H9 (cell line): Measurements from ENCODE around the gene ORAI2. TPM values are rescaled to one million over a fixed set of nuclear protein-coding genes. Genes with fewer than 3 reads are reported as not detected.

Source experiments
- DNase-seq: peaks from one replicate; pipeline ENCODE4 v3.0.0-alpha.2; 2017
- H2AFZ ChIP-seq: one replicate; pipeline ENCODE4 v1.6.1; 2013; ENCODE audit warnings: mild to moderate bottlenecking, low read length, control low read depth, moderate library complexity
- H2AK5ac ChIP-seq: 2 replicates; pipeline ENCODE4 v1.6.1; 2013; ENCODE audit warnings: low read length, control low read depth, mixed read lengths; ENCODE audit not compliant: insufficient read length
- H2BK120ac ChIP-seq: one replicate; pipeline ENCODE4 v1.6.1; 2013; ENCODE audit warnings: low read depth, mild to moderate bottlenecking, low read length, control low read depth, inconsistent platforms; ENCODE audit not compliant: poor library complexity, severe bottlenecking
- H2BK12ac ChIP-seq: 2 replicates; pipeline ENCODE4 v1.6.1; 2013; ENCODE audit warnings: low read length, control low read depth, mixed read lengths, low read depth; ENCODE audit not compliant: insufficient read length
- H2BK15ac ChIP-seq: 2 replicates; pipeline ENCODE4 v1.6.1; 2013; ENCODE audit warnings: low read depth, low read length, control low read depth
- H2BK20ac ChIP-seq: one replicate; pipeline ENCODE4 v1.6.1; 2013; ENCODE audit warnings: low read depth, mild to moderate bottlenecking, low read length, control low read depth, inconsistent platforms; ENCODE audit not compliant: poor library complexity, severe bottlenecking
- H2BK5ac ChIP-seq: 2 replicates; pipeline ENCODE4 v1.6.1; 2013; ENCODE audit warnings: low read length, control low read depth, mixed read lengths; ENCODE audit not compliant: insufficient read length
- H3K14ac ChIP-seq: 2 replicates; pipeline ENCODE4 v1.6.1; 2013; ENCODE audit warnings: low read length, control low read depth; ENCODE audit not compliant: insufficient read depth
- H3K18ac ChIP-seq: 2 replicates; pipeline ENCODE4 v1.6.1; 2013; ENCODE audit warnings: low read depth, mild to moderate bottlenecking, mixed read lengths, low read length, control low read depth; ENCODE audit not compliant: insufficient read length
- H3K23ac ChIP-seq: 2 replicates; pipeline ENCODE4 v1.6.1; 2013; ENCODE audit warnings: low read length, control low read depth, mixed read lengths, low read depth; ENCODE audit not compliant: insufficient read length
- H3K23me2 ChIP-seq: 2 replicates; pipeline ENCODE4 v1.6.1; 2013; ENCODE audit warnings: low read depth, mild to moderate bottlenecking, mixed read lengths, low read length, control low read depth; ENCODE audit not compliant: insufficient read length, poor library complexity, severe bottlenecking
- H3K27ac ChIP-seq: 2 replicates; pipeline ENCODE4 v1.5.1; 2013; ENCODE audit warnings: low read length, control low read depth, mixed read lengths, low read depth; ENCODE audit not compliant: insufficient read length
- H3K27me3 ChIP-seq: 2 replicates; pipeline ENCODE4 v1.6.1; 2013; ENCODE audit warnings: low read length, control low read depth, inconsistent platforms; ENCODE audit not compliant: insufficient read depth
- H3K4ac ChIP-seq: 2 replicates; pipeline ENCODE4 v1.6.1; 2013; ENCODE audit warnings: low read depth, mild to moderate bottlenecking, control low read depth, inconsistent platforms, low read length, moderate library complexity
- H3K4me1 ChIP-seq: 2 replicates; pipeline ENCODE4 v1.6.1; 2013; ENCODE audit warnings: low read length, control low read depth, inconsistent platforms; ENCODE audit not compliant: insufficient read depth
- H3K4me2 ChIP-seq: 2 replicates; pipeline ENCODE4 v1.6.1; 2013; ENCODE audit warnings: low read length, control low read depth, mixed read lengths; ENCODE audit not compliant: insufficient read length, insufficient read depth
- H3K56ac ChIP-seq: 2 replicates; pipeline ENCODE4 v1.6.1; 2013; ENCODE audit warnings: low read depth, mild to moderate bottlenecking, mixed read lengths, low read length, control low read depth; ENCODE audit not compliant: insufficient read length
- H3K79me1 ChIP-seq: 2 replicates; pipeline ENCODE4 v1.6.1; 2013; ENCODE audit warnings: low read depth, mild to moderate bottlenecking, moderate library complexity, low read length, control low read depth, inconsistent platforms; ENCODE audit not compliant: insufficient read depth, poor library complexity, severe bottlenecking
- H3K79me2 ChIP-seq: 2 replicates; pipeline ENCODE4 v1.6.1; 2013; ENCODE audit warnings: low read length, control low read depth, inconsistent platforms; ENCODE audit not compliant: insufficient read depth
- H3K9ac ChIP-seq: 2 replicates; pipeline ENCODE4 v1.6.1; 2013; ENCODE audit warnings: low read length, control low read depth, mixed read lengths; ENCODE audit not compliant: insufficient read length; ENCODE audit errors: extremely low read depth
- H3K9me3 ChIP-seq: one replicate; pipeline ENCODE4 v1.6.1; 2013; ENCODE audit warnings: low read depth, low read length, inconsistent platforms; ENCODE audit not compliant: control insufficient read depth
- H3T11ph ChIP-seq: one replicate; pipeline ENCODE4 v1.6.1; 2013; ENCODE audit warnings: mild to moderate bottlenecking, low read length, control low read depth, inconsistent platforms
- H4K20me1 ChIP-seq: one replicate; pipeline ENCODE4 v1.6.1; 2013; ENCODE audit not compliant: control insufficient read depth, insufficient read length, insufficient read depth
- H4K5ac ChIP-seq: 2 replicates; pipeline ENCODE4 v1.6.1; 2013; ENCODE audit warnings: low read depth, mild to moderate bottlenecking, mixed read lengths, low read length, control low read depth; ENCODE audit not compliant: insufficient read length
- H4K8ac ChIP-seq: replicated peaks from 2 replicates; pipeline ENCODE4 v1.6.1; 2013; ENCODE audit warnings: low read length, control low read depth, mixed read lengths, low read depth; ENCODE audit not compliant: insufficient read length
- H4K91ac ChIP-seq: 2 replicates; pipeline ENCODE4 v1.6.1; 2013; ENCODE audit warnings: low read depth, mild to moderate bottlenecking, moderate library complexity, mixed read lengths, low read length, control low read depth; ENCODE audit not compliant: insufficient read length
- H3K27ac Mint-ChIP-seq, 3 experiments: 2 replicates in 2 of 3; 3 replicates in 1 of 3; pipeline ENCODE4 v1.8.0; 2020 to 2021; ENCODE audit warnings: mixed read lengths in 3 of 3, mild to moderate bottlenecking in 1 of 3, moderate library complexity in 1 of 3
- H3K27me3 Mint-ChIP-seq: 2 replicates; pipeline ENCODE4 v1.8.0; 2021; ENCODE audit warnings: low read depth, mild to moderate bottlenecking, moderate library complexity, mixed read lengths
- H3K36me3 Mint-ChIP-seq, 3 experiments: 2 replicates in 2 of 3; 3 replicates in 1 of 3; pipeline ENCODE4 v1.8.0; 2020 to 2021; ENCODE audit warnings: low read depth in 3 of 3, mixed read lengths in 3 of 3; ENCODE audit not compliant: insufficient read depth in 1 of 3
- H3K4me1 Mint-ChIP-seq, 2 experiments: 2 replicates each; pipeline ENCODE4 v1.8.0; 2020; ENCODE audit warnings: mixed read lengths in 2 of 2
- H3K4me3 Mint-ChIP-seq, 2 experiments: 2 replicates in 1 of 2; 3 replicates in 1 of 2; pipeline ENCODE4 v1.8.0; 2020 to 2021; ENCODE audit warnings: mild to moderate bottlenecking in 2 of 2, mixed read lengths in 2 of 2, moderate library complexity in 1 of 2
- H3K9me3 Mint-ChIP-seq, 2 experiments: 2 replicates in 1 of 2; 3 replicates in 1 of 2; pipeline ENCODE4 v1.8.0; 2020; ENCODE audit warnings: mild to moderate bottlenecking in 2 of 2, mixed read lengths in 2 of 2, moderate library complexity in 1 of 2
- CTCF ChIP-seq: fragments of 200-600 bp; sonication (generic); conservative IDR thresholded peaks from 3 replicates; pipeline ENCODE4 v1.8.0; 2021; ENCODE audit warnings: antibody characterized with exemption, mild to moderate bottlenecking
- WGBS: extraction: QIAGEN DNeasy Blood & Tissue Kit; methylation state at CpG from one replicate; pipeline ENCODE4 v1.1.7; 2013; ENCODE audit warnings: missing lambda C conversion rate, low lambda C conversion rate, mixed read lengths; ENCODE audit not compliant: insufficient read length; ENCODE audit errors: extremely low coverage; 5-methylcytosine and 5-hydroxymethylcytosine counted together
- total RNA-seq: library from RNA; stranded (reverse); gene quantifications from 2 replicates; pipeline ENCODE4 v1.2.1, GENCODE V29; 2021

Gene ORAI2
- total RNA-seq, 1 experiment from 2014 or later = 26.6 TPM

- H4K91ac ChIP-seq = no peak overlapping the region
- no peaks in the 10 kb centered on the region for H3K79me1 ChIP-seq
- H2BK120ac ChIP-seq = no peak overlapping the region
- no peaks in the 10 kb centered on the region for H3K79me2 ChIP-seq
- H3K23ac ChIP-seq = no peak overlapping the region
- DNase-seq = no peak
- H3T11ph ChIP-seq = no peak overlapping the region
- Mint-ChIP-seq H3K27me3 (no peaks in the 10 kb centered on the region; the same call in 1 of the 2 replicates), H3K4me3 (no peak overlapping the region), H3K36me3 (peaks cover 7 to 23% (median 23%) of the 10 kb centered on the region in 3 experiments; a peak in 6 of 7 replicates), H3K27ac (no peak overlapping the region), H3K4me1 (peaks cover 7 to 9% of the 10 kb centered on the region in 2 experiments), H3K9me3 (no peaks in the 10 kb centered on the region)
- H3K23me2 ChIP-seq = no peaks in the 10 kb centered on the region
- TF ChIP-seq CTCF = no peak
- H4K5ac ChIP-seq = no peak overlapping the region
- H3K27me3 ChIP-seq = no peaks in the 10 kb centered on the region
- no peak overlapping the region for H3K18ac ChIP-seq
- no peak overlapping the region for H2BK5ac ChIP-seq
- no peak overlapping the region for H3K4ac ChIP-seq
- no peak overlapping the region for H3K9ac ChIP-seq
- no peak overlapping the region for H2BK20ac ChIP-seq
- no peak overlapping the region for H3K27ac ChIP-seq
- no peak overlapping the region for H4K8ac ChIP-seq
- H4K20me1 ChIP-seq = no peaks in the 10 kb centered on the region
- WGBS = no CpG with 5 or more reads among the region's 7 CpGs
- H2AFZ ChIP-seq = no peak overlapping the region
- H2BK15ac ChIP-seq = no peak overlapping the region
- H3K14ac ChIP-seq = no peak overlapping the region
- no peak overlapping the region for H3K56ac ChIP-seq
- no peaks in the 10 kb centered on the region for H3K4me1 ChIP-seq
- H2BK12ac ChIP-seq = no peak overlapping the region
- H3K9me3 ChIP-seq = no peaks in the 10 kb centered on the region
- H2AK5ac ChIP-seq = no peak overlapping the region
- no peak overlapping the region for H3K4me2 ChIP-seq
These were observed 19.9 kb downstream of the ORAI2 start for GRCh38 chr7:102453319-102453718.
